Lower lobe of right lung (tissue), 2 donors: ENCODE data around the gene MEX3C. TPM values are rescaled to one million over a fixed set of nuclear protein-coding genes. Genes with fewer than 3 reads are reported as not detected.

ENCODE experiments used
- ATAC-seq, 2 donors: fragments of 200-7000 bp; cut with Tn5 transposase; one replicate each; pipeline ENCODE4 v1.9.1; 2020 to 2022; ENCODE audit warnings: mild to moderate bottlenecking in 2 of 2, moderate library complexity in 2 of 2
- DNase-seq: peaks from one replicate; pipeline ENCODE4 v3.0.0-alpha.2; 2020
- H3K27ac ChIP-seq: fragments of 200-600 bp; one replicate; pipeline ENCODE4 v1.8.0; 2022
- H3K27me3 ChIP-seq: fragments of 200-600 bp; one replicate; pipeline ENCODE4 v1.8.0; 2022; ENCODE audit warnings: low read depth
- H3K36me3 ChIP-seq: fragments of 200-600 bp; one replicate; pipeline ENCODE4 v1.8.0; 2022; ENCODE audit warnings: mild to moderate bottlenecking
- H3K4me1 ChIP-seq: fragments of 200-600 bp; one replicate; pipeline ENCODE4 v1.8.0; 2022
- H3K4me3 ChIP-seq: fragments of 200-600 bp; one replicate; pipeline ENCODE4 v1.8.0; 2022; ENCODE audit warnings: mild to moderate bottlenecking
- H3K9me3 ChIP-seq: fragments of 200-600 bp; one replicate; pipeline ENCODE4 v1.8.0; 2022
- CTCF ChIP-seq: fragments of 200-600 bp; IDR thresholded peaks from one replicate; pipeline ENCODE4 v1.8.0; 2022; ENCODE audit warnings: antibody characterized with exemption, mild to moderate bottlenecking
- intact Hi-C: fragments of 100-400 bp; cut with DNase I; formaldehyde crosslinking; loops from one replicate; pipeline ENCODE4 v1.11.0; 2022
- total RNA-seq: library from RNA; stranded (reverse); fragmentation: NEBNext Ultra II Directional; extraction: Animal tissue kit (Norgen Biotek cat#: 25700); gene quantifications from one replicate; pipeline ENCODE4 v1.2.1, GENCODE V29; 2021
- donor health status: DM: no; HTN: yes; CAD: no; lungs with severe emphysema.

Gene MEX3C
- total RNA-seq, 1 donor from 2014 or later = 21.2 TPM

- no peaks in the 10 kb centered on the region for H3K4me1 ChIP-seq
- ATAC-seq (no peak), DNase-seq (no peak)
- no peaks in the 10 kb centered on the region for H3K36me3 ChIP-seq
- no peak overlapping the region for H3K4me3 ChIP-seq
- no peaks in the 10 kb centered on the region for H3K9me3 ChIP-seq
- H3K27me3 ChIP-seq = no peaks in the 10 kb centered on the region
- TF ChIP-seq CTCF = no peak
- no peak overlapping the region for H3K27ac ChIP-seq
- intact Hi-C loops = no loop called here
Observed at GRCh38 chr18:51135364-51135763, 62.1 kb downstream of the MEX3C start.

DNA sequence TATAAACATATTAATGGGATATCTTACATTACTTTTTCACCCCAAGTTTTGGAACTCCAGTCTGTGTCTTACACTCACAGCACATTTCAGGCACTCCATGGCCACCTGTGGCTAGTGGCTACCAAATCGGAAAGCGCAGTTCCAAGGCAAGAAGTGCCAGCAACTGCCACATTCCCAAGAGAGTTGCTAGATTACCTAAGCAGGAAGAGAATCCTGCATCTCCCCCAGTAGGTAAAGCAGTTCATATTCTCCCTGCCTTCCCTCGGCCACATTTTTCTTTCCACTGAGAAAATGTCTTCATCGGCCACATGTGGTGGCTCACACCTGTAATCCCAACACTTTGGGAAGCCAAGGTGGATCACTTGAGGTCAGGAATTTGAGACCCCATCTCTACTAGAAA, 62.8 kb downstream of the MEX3C start:
- DNase-seq = no peak
- intact Hi-C loops = no loop called here
- no peaks in the 10 kb centered on the region for H3K36me3 ChIP-seq
- H3K4me3 ChIP-seq = no peak overlapping the region
- H3K27ac ChIP-seq = no peak overlapping the region
- TF ChIP-seq CTCF = no peak
- no peak for ATAC-seq
- no peaks in the 10 kb centered on the region for H3K27me3 ChIP-seq
- H3K9me3 ChIP-seq = no peaks in the 10 kb centered on the region
- no peaks in the 10 kb centered on the region for H3K4me1 ChIP-seq

DNA sequence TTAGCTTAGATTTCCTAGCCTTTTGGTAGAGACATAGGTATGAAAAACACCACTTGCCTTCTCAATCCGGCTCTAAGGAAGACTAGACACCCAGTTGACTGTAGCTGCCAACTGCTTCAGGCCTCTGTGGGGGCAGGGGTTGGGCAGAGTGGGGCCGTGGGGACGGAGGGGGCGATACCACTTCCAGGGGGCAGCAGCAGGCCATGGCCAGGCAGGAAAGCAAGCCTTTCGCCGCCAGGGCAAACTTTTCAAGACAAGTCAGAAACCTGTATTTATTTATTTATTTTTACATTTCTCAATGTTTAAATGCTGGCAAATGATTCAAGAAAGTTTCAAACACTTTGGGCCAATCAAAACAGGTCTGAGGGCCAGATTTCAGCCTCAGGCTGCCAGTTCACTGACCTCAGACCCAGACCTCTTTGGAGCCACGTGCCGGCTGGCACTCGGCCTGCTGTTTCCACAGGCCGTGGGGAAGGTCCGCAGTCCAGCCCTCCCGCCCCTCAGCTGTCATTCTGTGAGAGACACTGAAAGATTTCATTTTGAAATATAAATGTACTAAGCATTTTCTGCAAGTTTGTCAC, 63.8 kb downstream of the MEX3C start:
- DNase-seq = no peak
- Histone ChIP-seq H3K4me1 (no peaks in the 10 kb centered on the region), H3K27me3 (no peaks in the 10 kb centered on the region), H3K4me3 (no peak overlapping the region), H3K27ac (no peak overlapping the region), H3K9me3 (no peaks in the 10 kb centered on the region), H3K36me3 (no peaks in the 10 kb centered on the region)
- intact Hi-C loops = no loop called here
- no peak for TF ChIP-seq CTCF
- no peak for ATAC-seq

- Histone ChIP-seq H3K4me3 (no peak overlapping the region), H3K27me3 (no peaks in the 10 kb centered on the region), H3K9me3 (no peaks in the 10 kb centered on the region), H3K4me1 (no peaks in the 10 kb centered on the region), H3K27ac (no peak overlapping the region), H3K36me3 (no peaks in the 10 kb centered on the region)
- intact Hi-C loops = no loop called here
- ATAC-seq (no peak), DNase-seq (no peak)
- no peak for TF ChIP-seq CTCF
Observed at GRCh38 chr18:51132256-51132935, 65.1 kb downstream of the MEX3C start.

DNA sequence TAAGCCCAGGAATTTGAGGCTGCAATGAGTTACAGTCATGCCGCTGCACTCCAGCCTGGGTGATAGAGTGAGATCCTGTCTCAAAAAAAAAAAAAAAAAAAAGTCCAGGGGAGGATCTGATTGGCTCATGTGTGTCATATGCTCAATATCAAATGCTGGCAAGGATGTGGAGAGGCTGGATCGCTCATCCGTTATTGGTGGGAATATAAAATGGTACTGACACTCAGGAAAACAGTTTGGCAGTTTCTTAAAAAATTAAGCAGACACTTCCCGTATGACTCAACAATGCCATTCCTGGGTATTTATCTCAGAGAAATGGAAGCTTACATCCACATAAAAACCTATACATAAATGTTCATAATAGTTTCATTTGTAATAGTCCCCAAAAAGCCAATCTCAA, 68.9 kb downstream of the MEX3C start:
- H3K27ac ChIP-seq = no peak overlapping the region
- no peak for DNase-seq
- no peak for TF ChIP-seq CTCF
- no peak for ATAC-seq
- no peaks in the 10 kb centered on the region for H3K4me1 ChIP-seq
- no peak overlapping the region for H3K4me3 ChIP-seq
- no peaks in the 10 kb centered on the region for H3K9me3 ChIP-seq
- no peaks in the 10 kb centered on the region for H3K36me3 ChIP-seq
- H3K27me3 ChIP-seq = no peaks in the 10 kb centered on the region
- intact Hi-C loops = no loop called here
